ENCODE measurements around the gene LRRC71.

The LRRC71 gene

DNA sequence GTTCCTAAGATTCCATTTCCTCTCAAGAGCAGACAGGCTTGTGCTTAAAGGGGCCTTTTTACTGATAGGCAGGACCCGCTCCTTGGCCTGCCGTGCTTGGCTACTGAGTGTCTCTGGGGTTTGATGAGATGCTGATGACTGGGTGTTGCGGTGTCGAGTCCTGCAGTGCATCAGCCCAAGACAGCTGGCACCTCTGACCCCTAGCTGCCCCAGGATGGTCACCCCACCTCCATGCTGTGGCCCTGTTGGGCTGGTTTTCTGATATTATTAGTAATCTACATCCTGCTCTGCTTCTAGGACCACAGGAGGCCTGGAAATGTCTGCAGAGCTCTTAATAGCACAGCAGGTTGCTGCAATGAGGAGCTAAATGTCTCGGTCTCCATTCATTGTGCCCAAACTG, 28.7 kb downstream of the LRRC71 start:
- no peak overlapping the region for H3K27ac ChIP-seq (ENCODE audit: extremely low read depth, low read depth, low read length)
- H3K9me3 ChIP-seq (ENCODE audit: control insufficient read depth, insufficient read depth, low read depth, low read length), result no peaks in the 10 kb centered on the region
- TF ChIP-seq ZNF514 (tag by site-specific recombination; IDR thresholded peaks at IDR 0.05), result no peak
- no peak for TF ChIP-seq ZNF350 (tag by site-specific recombination; IDR thresholded peaks at IDR 0.05)
- TF ChIP-seq, protein P1, sequence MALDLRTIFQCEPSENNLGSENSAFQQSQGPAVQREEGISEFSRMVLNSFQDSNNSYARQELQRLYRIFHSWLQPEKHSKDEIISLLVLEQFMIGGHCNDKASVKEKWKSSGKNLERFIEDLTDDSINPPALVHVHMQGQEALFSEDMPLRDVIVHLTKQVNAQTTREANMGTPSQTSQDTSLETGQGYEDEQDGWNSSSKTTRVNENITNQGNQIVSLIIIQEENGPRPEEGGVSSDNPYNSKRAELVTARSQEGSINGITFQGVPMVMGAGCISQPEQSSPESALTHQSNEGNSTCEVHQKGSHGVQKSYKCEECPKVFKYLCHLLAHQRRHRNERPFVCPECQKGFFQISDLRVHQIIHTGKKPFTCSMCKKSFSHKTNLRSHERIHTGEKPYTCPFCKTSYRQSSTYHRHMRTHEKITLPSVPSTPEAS (tag by site-specific recombination; IDR thresholded peaks at IDR 0.05), result no peak
- TF ChIP-seq ZNF629 (tag by site-specific recombination; IDR thresholded peaks at IDR 0.05), result no peak
- TF ChIP-seq KLF8 (tag by site-specific recombination; IDR thresholded peaks at IDR 0.05), result no peak
- no peak for TF ChIP-seq ZNF768 (tag by site-specific recombination; IDR thresholded peaks at IDR 0.05)
- no peak for TF ChIP-seq IKZF3 (tag by site-specific recombination; IDR thresholded peaks at IDR 0.05)
- TF ChIP-seq ZNF555 (tag by site-specific recombination; conservative IDR thresholded peaks at IDR 0.05), result no peak
- TF ChIP-seq KLF1 (tag by site-specific recombination; IDR thresholded peaks at IDR 0.05), result no peak
- TF ChIP-seq ZNF175 (tag by site-specific recombination; IDR thresholded peaks at IDR 0.05), result no peak
- no peak for TF ChIP-seq SP3 (tag by site-specific recombination; IDR thresholded peaks at IDR 0.05)
- TF ChIP-seq, protein P2, sequence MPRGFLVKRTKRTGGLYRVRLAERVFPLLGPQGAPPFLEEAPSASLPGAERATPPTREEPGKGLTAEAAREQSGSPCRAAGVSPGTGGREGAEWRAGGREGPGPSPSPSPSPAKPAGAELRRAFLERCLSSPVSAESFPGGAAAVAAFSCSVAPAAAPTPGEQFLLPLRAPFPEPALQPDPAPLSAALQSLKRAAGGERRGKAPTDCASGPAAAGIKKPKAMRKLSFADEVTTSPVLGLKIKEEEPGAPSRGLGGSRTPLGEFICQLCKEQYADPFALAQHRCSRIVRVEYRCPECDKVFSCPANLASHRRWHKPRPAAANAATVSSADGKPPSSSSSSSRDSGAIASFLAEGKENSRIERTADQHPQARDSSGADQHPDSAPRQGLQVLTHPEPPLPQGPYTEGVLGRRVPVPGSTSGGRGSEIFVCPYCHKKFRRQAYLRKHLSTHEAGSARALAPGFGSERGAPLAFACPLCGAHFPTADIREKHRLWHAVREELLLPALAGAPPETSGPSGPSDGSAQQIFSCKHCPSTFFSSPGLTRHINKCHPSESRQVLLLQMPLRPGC (tag by site-specific recombination; IDR thresholded peaks at IDR 0.05), result no peak
- no peak for TF ChIP-seq ZNF837 (tag by site-specific recombination; IDR thresholded peaks at IDR 0.05)
- TF ChIP-seq, protein P3, sequence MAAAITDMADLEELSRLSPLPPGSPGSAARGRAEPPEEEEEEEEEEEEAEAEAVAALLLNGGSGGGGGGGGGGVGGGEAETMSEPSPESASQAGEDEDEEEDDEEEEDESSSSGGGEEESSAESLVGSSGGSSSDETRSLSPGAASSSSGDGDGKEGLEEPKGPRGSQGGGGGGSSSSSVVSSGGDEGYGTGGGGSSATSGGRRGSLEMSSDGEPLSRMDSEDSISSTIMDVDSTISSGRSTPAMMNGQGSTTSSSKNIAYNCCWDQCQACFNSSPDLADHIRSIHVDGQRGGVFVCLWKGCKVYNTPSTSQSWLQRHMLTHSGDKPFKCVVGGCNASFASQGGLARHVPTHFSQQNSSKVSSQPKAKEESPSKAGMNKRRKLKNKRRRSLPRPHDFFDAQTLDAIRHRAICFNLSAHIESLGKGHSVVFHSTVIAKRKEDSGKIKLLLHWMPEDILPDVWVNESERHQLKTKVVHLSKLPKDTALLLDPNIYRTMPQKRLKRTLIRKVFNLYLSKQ (tag by site-specific recombination; IDR thresholded peaks at IDR 0.05; ENCODE audit: borderline replicate concordance), result no peak
- TF ChIP-seq ZNF423 (tag by site-specific recombination; IDR thresholded peaks at IDR 0.05), result no peak
- no peak for TF ChIP-seq MEIS1 (CRISPR knock-in tag; IDR thresholded peaks at IDR 0.05; ENCODE audit: borderline replicate concordance)
- TF ChIP-seq ZNF433 (tag by site-specific recombination; IDR thresholded peaks at IDR 0.05; ENCODE audit: low read depth), result no peak
- ChIA-PET POLR2A (no interaction called here), CTCF (interaction anchor here (0.6 to 1.3 kb wide), 9 partner anchors 8 to 291 kb away, joined by 3 to 4 read pairs (median 3); no protein-coding TSS in a partner anchor)
- no peak overlapping the region for H3K4me3 ChIP-seq (ENCODE audit: low read depth, low read length)
- H3K36me3 ChIP-seq (ENCODE audit: control insufficient read depth in 2 of 2, insufficient read depth in 1 of 2, low read length in 2 of 2), result peaks cover 10 to 95% of the 10 kb centered on the region in 2 experiments; a peak in 2 of 3 replicates
- no peaks in the 10 kb centered on the region for H3K4me1 ChIP-seq (ENCODE audit: control insufficient read depth, insufficient read depth, low read length)

DNA sequence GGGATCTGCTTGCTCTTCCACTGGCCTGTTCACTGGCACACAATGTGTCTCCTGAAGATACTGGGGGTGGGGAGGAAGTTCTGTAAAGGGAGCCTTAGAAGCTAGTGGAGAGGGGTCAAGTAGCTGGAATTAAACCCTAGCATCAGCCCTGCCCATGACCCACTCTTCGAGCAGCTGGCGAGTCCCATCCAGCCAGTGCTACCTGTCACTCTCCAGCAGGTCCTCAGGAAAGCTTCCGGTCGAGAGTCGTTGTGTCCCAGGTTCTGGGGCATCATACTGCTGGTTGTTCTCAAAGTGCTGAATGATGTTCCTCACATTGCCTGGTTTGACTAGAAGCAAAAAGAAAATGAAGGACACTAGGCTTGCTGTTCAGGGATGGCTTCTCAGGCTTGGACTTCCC, 30.9 kb downstream of the LRRC71 start:
- ChIA-PET POLR2A (no interaction called here), CTCF (no interaction called here)
- no peak overlapping the region for H3K27ac ChIP-seq (ENCODE audit: extremely low read depth, low read depth, low read length)
- H3K4me3 ChIP-seq (ENCODE audit: low read depth, low read length), result no peak overlapping the region
- H3K4me1 ChIP-seq (ENCODE audit: control insufficient read depth, insufficient read depth, low read length), result no peaks in the 10 kb centered on the region
- H3K36me3 ChIP-seq (ENCODE audit: control insufficient read depth in 2 of 2, insufficient read depth in 1 of 2, low read length in 2 of 2), result peaks cover 16 to 95% of the 10 kb centered on the region in 2 experiments
- H3K9me3 ChIP-seq (ENCODE audit: control insufficient read depth, insufficient read depth, low read depth, low read length), result no peaks in the 10 kb centered on the region
- TF ChIP-seq ZNF433 (tag by site-specific recombination; IDR thresholded peaks at IDR 0.05; ENCODE audit: low read depth) (no peak), ZNF623 (tag by site-specific recombination; IDR thresholded peaks at IDR 0.05) (no peak), ZNF510 (tag by site-specific recombination; IDR thresholded peaks at IDR 0.05; ENCODE audit: insufficient replicate concordance) (no peak), ZFP41 (tag by site-specific recombination; IDR thresholded peaks at IDR 0.05; ENCODE audit: borderline replicate concordance) (no peak)
- TF ChIP-seq, protein P4, sequence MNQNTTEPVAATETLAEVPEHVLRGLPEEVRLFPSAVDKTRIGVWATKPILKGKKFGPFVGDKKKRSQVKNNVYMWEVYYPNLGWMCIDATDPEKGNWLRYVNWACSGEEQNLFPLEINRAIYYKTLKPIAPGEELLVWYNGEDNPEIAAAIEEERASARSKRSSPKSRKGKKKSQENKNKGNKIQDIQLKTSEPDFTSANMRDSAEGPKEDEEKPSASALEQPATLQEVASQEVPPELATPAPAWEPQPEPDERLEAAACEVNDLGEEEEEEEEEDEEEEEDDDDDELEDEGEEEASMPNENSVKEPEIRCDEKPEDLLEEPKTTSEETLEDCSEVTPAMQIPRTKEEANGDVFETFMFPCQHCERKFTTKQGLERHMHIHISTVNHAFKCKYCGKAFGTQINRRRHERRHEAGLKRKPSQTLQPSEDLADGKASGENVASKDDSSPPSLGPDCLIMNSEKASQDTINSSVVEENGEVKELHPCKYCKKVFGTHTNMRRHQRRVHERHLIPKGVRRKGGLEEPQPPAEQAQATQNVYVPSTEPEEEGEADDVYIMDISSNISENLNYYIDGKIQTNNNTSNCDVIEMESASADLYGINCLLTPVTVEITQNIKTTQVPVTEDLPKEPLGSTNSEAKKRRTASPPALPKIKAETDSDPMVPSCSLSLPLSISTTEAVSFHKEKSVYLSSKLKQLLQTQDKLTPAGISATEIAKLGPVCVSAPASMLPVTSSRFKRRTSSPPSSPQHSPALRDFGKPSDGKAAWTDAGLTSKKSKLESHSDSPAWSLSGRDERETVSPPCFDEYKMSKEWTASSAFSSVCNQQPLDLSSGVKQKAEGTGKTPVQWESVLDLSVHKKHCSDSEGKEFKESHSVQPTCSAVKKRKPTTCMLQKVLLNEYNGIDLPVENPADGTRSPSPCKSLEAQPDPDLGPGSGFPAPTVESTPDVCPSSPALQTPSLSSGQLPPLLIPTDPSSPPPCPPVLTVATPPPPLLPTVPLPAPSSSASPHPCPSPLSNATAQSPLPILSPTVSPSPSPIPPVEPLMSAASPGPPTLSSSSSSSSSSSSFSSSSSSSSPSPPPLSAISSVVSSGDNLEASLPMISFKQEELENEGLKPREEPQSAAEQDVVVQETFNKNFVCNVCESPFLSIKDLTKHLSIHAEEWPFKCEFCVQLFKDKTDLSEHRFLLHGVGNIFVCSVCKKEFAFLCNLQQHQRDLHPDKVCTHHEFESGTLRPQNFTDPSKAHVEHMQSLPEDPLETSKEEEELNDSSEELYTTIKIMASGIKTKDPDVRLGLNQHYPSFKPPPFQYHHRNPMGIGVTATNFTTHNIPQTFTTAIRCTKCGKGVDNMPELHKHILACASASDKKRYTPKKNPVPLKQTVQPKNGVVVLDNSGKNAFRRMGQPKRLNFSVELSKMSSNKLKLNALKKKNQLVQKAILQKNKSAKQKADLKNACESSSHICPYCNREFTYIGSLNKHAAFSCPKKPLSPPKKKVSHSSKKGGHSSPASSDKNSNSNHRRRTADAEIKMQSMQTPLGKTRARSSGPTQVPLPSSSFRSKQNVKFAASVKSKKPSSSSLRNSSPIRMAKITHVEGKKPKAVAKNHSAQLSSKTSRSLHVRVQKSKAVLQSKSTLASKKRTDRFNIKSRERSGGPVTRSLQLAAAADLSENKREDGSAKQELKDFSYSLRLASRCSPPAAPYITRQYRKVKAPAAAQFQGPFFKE (tag by site-specific recombination; IDR thresholded peaks at IDR 0.05; ENCODE audit: borderline replicate concordance), result no peak
- TF ChIP-seq, protein P5, sequence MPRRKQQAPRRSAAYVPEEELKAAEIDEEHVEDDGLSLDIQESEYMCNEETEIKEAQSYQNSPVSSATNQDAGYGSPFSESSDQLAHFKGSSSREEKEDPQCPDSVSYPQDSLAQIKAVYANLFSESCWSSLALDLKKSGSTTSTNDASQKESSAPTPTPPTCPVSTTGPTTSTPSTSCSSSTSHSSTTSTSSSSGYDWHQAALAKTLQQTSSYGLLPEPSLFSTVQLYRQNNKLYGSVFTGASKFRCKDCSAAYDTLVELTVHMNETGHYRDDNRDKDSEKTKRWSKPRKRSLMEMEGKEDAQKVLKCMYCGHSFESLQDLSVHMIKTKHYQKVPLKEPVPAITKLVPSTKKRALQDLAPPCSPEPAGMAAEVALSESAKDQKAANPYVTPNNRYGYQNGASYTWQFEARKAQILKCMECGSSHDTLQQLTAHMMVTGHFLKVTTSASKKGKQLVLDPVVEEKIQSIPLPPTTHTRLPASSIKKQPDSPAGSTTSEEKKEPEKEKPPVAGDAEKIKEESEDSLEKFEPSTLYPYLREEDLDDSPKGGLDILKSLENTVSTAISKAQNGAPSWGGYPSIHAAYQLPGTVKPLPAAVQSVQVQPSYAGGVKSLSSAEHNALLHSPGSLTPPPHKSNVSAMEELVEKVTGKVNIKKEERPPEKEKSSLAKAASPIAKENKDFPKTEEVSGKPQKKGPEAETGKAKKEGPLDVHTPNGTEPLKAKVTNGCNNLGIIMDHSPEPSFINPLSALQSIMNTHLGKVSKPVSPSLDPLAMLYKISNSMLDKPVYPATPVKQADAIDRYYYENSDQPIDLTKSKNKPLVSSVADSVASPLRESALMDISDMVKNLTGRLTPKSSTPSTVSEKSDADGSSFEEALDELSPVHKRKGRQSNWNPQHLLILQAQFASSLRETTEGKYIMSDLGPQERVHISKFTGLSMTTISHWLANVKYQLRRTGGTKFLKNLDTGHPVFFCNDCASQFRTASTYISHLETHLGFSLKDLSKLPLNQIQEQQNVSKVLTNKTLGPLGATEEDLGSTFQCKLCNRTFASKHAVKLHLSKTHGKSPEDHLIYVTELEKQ (tag by site-specific recombination; IDR thresholded peaks at IDR 0.05; ENCODE audit: borderline replicate concordance), result no peak
